Stimulated activated CD4-positive, alpha-beta T cell treated with anti-CD3 and anti-CD28 coated beads, Interleukin-15, amount 100 ng/mL, for 24 hours (primary cell): Measurements from ENCODE around the gene N4BP2L2.
A peak's percentile ranks its signal among the peaks of the same experiment; 100 is the strongest.

Experiments used
- DNase-seq: peaks from one replicate; pipeline ENCODE4 v3.0.0-alpha.2; 2020

The N4BP2L2 gene

GRCh38 chr13:32456591-32456990 lies 82.0 kb downstream of the N4BP2L2 start:
- DNase-seq: no peak

GRCh38 chr13:32455594-32455903 lies 83.0 kb downstream of the N4BP2L2 start:
- no peak for DNase-seq

GRCh38 chr13:32454886-32455593 lies 83.6 kb downstream of the N4BP2L2 start:
- DNase-seq: no peak

GRCh38 chr13:32453981-32454380 lies 84.6 kb downstream of the N4BP2L2 start:
- DNase-seq: no peak

- no peak for DNase-seq
These were observed 89.6 kb downstream of the N4BP2L2 start for GRCh38 chr13:32448972-32449371.

GRCh38 chr13:32447894-32448623 lies 90.5 kb downstream of the N4BP2L2 start:
- DNase-seq: no peak

GRCh38 chr13:32446773-32447465 lies 91.7 kb downstream of the N4BP2L2 start:
- DNase-seq: no peak

GRCh38 chr13:32446220-32446619 lies 92.4 kb downstream of the N4BP2L2 start:
- no peak for DNase-seq

- no peak for DNase-seq
These were observed 93.1 kb downstream of the N4BP2L2 start for GRCh38 chr13:32445461-32445860.

GRCh38 chr13:32443111-32443510 lies 95.5 kb downstream of the N4BP2L2 start:
- DNase-seq: no peak

GRCh38 chr13:32438871-32439270 lies 99.7 kb downstream of the N4BP2L2 start:
- DNase-seq: no peak

- no peak for DNase-seq
These were observed 105.7 kb downstream of the N4BP2L2 start for GRCh38 chr13:32432856-32433255.

GRCh38 chr13:32431361-32431760 lies 107.2 kb downstream of the N4BP2L2 start:
- DNase-seq: no peak

GRCh38 chr13:32430018-32430747 lies 108.4 kb downstream of the N4BP2L2 start:
- no peak for DNase-seq

- no peak for DNase-seq
These were observed 109.1 kb downstream of the N4BP2L2 start for GRCh38 chr13:32429433-32429909.

- no peak for DNase-seq
These were observed 109.8 kb downstream of the N4BP2L2 start for GRCh38 chr13:32428581-32429432.

GRCh38 chr13:32427852-32428580 lies 110.6 kb downstream of the N4BP2L2 start, which contains the start of gene N4BP2L1:
Gene N4BP2L1 (minus strand): TSS chr13:32428130. CDS start chr13:32428082, 48 bp downstream.
- DNase-seq: peak; percentile 93

GRCh38 chr13:32426990-32427851 lies 111.4 kb downstream of the N4BP2L2 start:
- peak; percentile 74 for DNase-seq

GRCh38 chr13:32426191-32426989 lies 112.2 kb downstream of the N4BP2L2 start:
- peak; percentile 37 for DNase-seq
